ENCODE results near the gene PDXK. TPM values are rescaled to one million over a fixed set of nuclear protein-coding genes. Genes with fewer than 3 reads are reported as not detected.

Gene PDXK
- total RNA-seq, 4 donors from 2014 or later = 42.9 to 114 (median 82.0) TPM

DNA sequence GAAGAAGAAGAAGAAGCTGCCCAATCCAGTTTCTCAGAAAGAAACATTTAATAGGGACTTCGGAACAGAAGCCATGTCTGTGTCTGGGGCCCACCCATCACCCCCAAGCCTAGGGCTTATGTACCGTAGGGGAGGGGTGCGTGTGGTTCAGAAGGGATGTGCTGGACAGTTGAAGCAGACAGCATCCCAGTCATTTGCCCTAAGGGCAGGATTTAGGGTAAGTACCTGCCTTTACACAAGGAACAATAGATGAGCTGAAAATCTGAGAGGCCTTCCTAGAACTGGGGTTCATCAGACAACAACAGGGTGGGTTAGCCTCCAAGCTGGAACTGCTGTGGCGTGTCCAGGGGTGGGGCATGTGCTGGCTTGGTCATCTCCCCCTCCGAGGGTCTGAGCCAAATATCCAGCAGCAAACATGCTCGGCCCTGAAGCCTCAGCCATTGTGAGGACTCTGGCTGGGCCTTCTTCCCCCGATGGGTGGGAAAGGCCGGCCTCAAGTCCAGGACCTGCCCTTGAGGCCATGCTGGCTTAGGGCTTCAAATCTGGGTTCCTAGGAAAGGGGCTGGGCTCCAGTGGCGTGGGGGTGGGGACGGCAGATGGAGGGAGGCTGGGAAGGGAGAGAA, 45.1 kb downstream of the PDXK start:
- DNase-seq = no peak
- 47 to 60% methylated on average over 4 to 9 of the region's 10 CpGs for WGBS, 2 donors
- H3K4me1 ChIP-seq = peaks cover 37 to 74% (median 52%) of the 10 kb centered on the region in 3 donors
- H3K9me3 ChIP-seq = no peaks in the 10 kb centered on the region
- H3K36me3 ChIP-seq = peaks cover 0 to 35% (median 4%) of the 10 kb centered on the region in 3 donors
- intact Hi-C loops (cut with DNase I) = no loop called here
- TF ChIP-seq POLR2A (IDR thresholded peaks at IDR 0.05) = no peak
- TF ChIP-seq, protein P1, sequence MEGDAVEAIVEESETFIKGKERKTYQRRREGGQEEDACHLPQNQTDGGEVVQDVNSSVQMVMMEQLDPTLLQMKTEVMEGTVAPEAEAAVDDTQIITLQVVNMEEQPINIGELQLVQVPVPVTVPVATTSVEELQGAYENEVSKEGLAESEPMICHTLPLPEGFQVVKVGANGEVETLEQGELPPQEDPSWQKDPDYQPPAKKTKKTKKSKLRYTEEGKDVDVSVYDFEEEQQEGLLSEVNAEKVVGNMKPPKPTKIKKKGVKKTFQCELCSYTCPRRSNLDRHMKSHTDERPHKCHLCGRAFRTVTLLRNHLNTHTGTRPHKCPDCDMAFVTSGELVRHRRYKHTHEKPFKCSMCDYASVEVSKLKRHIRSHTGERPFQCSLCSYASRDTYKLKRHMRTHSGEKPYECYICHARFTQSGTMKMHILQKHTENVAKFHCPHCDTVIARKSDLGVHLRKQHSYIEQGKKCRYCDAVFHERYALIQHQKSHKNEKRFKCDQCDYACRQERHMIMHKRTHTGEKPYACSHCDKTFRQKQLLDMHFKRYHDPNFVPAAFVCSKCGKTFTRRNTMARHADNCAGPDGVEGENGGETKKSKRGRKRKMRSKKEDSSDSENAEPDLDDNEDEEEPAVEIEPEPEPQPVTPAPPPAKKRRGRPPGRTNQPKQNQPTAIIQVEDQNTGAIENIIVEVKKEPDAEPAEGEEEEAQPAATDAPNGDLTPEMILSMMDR (IDR thresholded peaks at IDR 0.05) = no peak
- H3K27ac ChIP-seq = peak overlapping the region; percentile 29 to 77 (median 68)
- H3K4me3 ChIP-seq = no peak overlapping the region
- H3K27me3 ChIP-seq = no peaks in the 10 kb centered on the region

DNA sequence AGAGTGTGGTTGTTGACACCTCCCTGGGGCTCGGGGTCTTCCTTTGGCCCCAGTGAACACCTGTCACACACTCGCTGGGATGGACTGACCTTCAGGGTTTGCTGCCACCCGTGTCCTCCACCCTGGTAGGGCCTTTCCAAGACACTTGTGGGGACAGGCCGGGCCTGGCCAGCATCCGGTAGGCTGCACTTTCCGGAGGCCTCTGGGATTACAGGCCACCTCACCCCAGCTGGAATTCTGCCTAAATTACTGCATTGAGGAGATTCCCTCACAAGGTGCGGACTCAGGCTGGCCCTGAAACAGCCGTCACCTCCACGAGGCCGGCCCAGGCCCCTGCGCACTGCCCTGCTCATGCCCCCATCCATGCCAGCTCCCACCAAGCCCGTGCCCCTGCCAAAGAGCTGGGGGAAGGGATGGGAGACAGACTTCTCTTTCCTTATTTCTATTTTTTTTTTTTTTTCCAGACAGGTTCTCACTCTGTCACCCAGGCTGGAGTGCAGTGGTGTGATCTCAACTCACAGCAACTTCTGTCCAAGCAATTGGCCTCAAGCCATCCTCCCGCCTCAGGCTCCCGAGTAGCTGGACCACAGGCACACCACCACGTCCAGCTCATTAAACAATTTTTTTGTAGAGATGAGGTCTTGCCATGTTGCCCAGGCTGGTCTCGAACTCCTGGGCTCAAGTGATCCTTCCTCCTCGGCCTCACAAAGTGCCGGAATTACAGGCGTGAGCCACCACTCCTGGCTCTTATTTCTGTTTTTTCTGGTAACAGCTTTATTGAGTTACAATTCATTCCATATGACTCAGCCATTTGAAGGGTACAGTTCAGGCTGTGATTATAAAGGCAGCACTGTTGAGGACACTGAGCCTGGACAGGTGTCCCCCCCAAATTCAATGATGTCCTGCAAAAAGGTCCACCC, 45.9 kb downstream of the PDXK start:
- Histone ChIP-seq H3K36me3 (peaks cover 0 to 27% (median 0%) of the 10 kb centered on the region in 3 donors), H3K27ac (peak overlapping the region; percentile 58 to 77 (median 68)), H3K27me3 (no peaks in the 10 kb centered on the region), H3K4me3 (no peak overlapping the region), H3K4me1 (peaks cover 35 to 75% (median 45%) of the 10 kb centered on the region in 3 donors), H3K9me3 (no peaks in the 10 kb centered on the region)
- no peak for DNase-seq
- intact Hi-C loops (cut with DNase I) = no loop called here
- 52 to 74% methylated on average over 13 to 18 of the region's 19 CpGs for WGBS, 2 donors
- no peak for TF ChIP-seq POLR2A (IDR thresholded peaks at IDR 0.05)
- TF ChIP-seq, protein P1 (IDR thresholded peaks at IDR 0.05) = no peak

DNA sequence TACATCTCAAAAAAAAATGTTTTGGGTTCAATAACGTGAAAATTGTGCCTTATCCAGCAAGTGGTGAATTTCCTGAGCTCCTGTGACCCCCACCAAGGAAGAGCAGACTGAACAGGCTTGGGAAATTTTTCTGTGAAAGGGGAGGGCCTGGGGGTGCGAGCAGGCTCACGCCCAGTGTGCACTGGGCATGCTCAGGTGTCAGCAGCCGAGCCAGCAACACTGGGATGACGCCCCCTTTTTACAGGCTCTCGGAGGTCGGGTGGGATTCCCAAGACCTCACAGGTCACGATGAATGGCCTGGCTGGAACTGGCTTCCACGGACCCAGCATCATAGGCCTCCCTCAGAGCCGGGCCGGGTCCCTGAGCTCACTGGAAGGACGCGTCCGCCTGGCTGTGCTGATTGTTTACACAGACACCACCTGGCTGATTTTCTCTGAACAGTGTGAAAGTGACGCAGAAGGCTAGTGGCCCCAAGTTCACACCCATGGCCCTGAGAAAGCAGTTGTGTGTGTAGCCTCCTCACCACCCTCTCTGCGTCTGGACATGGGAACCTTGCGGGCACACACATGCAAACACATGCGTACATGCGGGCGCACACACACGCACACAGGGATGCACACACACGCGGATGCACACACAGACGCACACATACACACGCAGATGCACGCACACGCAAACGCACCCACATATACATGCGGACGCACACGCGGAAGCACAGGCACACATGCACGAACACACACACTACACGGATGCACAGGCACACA, 48.0 kb downstream of the PDXK start:
- 72 to 90% methylated on average over 17 to 23 of the region's 34 CpGs for WGBS, 2 donors
- Histone ChIP-seq H3K4me1 (peaks cover 35 to 85% (median 50%) of the 10 kb centered on the region in 3 donors), H3K4me3 (no peak overlapping the region), H3K9me3 (no peaks in the 10 kb centered on the region), H3K27ac (peak overlapping the region; percentile 80 to 88 (median 84)), H3K36me3 (peaks cover 0 to 6% (median 0%) of the 10 kb centered on the region in 3 donors), H3K27me3 (no peaks in the 10 kb centered on the region)
- intact Hi-C loops (cut with DNase I) = no loop called here
- no peak for TF ChIP-seq POLR2A (IDR thresholded peaks at IDR 0.05)
- TF ChIP-seq, protein P1 (IDR thresholded peaks at IDR 0.05) = no peak
- DNase-seq = no peak

DNA sequence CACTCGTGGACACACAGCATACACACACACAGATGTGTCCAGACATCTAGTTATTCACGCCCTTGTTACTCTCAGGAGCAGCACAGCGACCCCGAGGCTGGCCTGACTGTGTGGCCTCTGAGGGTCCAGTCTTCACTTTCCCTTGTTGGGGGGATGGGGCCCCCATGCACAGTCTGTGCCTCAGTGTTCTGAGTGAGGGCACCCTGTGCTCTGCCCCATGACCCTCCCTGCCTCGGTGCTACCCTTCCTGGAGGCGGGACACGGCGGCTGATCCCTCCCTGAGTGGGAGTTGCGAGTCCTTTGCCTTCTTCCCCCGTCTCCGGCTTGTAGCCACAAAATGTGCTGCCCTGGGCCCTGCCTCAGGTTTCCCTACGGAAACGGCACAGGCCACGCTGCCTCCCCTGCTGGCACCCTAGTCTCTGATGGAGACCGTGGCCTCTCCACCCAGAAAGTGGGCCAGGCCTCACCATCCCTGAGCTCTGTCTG, 48.6 kb downstream of the PDXK start:
- peaks cover 0 to 5% (median 0%) of the 10 kb centered on the region in 3 donors for H3K36me3 ChIP-seq
- intact Hi-C loops (cut with DNase I) = no loop called here
- H3K9me3 ChIP-seq = no peaks in the 10 kb centered on the region
- 73 to 86% methylated on average over 6 to 12 of the region's 15 CpGs for WGBS, 2 donors
- TF ChIP-seq, protein P1 (IDR thresholded peaks at IDR 0.05) = no peak
- TF ChIP-seq POLR2A (IDR thresholded peaks at IDR 0.05) = no peak
- no peak for DNase-seq
- no peaks in the 10 kb centered on the region for H3K27me3 ChIP-seq
- peak overlapping the region; percentile 80 to 88 (median 84) for H3K27ac ChIP-seq
- H3K4me3 ChIP-seq = no peak overlapping the region
- peaks cover 31 to 85% (median 45%) of the 10 kb centered on the region in 3 donors for H3K4me1 ChIP-seq
